ENCODE measurements around the gene MAX.

DNA sequence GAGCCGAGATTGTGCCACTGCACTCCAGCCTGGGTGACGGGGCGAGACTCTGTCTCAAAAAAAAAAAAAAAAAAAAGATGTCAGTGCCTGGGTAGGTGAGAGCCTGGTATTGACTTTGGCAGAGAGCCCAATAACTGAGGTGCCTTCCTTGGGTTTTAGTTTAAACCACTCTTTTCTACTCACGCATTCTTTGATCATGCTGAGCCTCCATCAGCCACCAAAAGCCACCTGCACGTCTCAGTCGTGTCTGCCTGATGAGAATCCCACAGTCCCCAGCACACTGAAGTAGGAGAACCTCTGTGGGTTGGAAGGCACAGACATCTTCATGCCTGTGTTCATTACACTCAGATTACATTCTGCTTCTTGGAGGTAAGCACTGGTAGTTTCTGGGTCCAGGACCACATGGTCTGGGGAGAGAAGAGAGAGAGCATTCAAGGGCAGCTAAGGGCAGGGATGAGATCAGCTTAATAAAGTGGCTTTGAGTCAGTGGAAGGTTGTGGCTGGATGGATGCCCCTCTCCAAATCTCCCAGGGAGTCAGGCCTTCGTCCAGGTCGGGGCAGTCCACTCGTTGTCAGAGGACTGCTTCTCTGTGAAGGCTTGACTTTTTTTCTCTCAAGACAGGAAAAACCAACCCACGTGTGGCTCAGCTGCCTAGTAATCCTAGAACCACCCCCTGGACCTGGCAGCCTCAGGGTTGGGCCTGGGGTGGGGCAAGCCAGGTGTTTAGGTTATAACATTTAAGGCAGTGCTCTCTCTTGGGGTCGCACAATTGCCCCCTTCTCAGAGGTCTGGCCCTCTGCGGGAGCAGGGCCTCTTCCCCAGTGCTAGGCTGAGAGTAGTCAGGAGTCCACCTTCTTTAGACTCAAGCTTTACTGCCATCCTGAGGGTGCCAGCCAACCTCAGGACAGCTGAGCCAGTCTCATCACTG lies 32.6 kb upstream of the MAX start:
- TF ChIP-seq POLR2A (IDR thresholded peaks at IDR 0.05): no peak
- TF ChIP-seq, protein P1, sequence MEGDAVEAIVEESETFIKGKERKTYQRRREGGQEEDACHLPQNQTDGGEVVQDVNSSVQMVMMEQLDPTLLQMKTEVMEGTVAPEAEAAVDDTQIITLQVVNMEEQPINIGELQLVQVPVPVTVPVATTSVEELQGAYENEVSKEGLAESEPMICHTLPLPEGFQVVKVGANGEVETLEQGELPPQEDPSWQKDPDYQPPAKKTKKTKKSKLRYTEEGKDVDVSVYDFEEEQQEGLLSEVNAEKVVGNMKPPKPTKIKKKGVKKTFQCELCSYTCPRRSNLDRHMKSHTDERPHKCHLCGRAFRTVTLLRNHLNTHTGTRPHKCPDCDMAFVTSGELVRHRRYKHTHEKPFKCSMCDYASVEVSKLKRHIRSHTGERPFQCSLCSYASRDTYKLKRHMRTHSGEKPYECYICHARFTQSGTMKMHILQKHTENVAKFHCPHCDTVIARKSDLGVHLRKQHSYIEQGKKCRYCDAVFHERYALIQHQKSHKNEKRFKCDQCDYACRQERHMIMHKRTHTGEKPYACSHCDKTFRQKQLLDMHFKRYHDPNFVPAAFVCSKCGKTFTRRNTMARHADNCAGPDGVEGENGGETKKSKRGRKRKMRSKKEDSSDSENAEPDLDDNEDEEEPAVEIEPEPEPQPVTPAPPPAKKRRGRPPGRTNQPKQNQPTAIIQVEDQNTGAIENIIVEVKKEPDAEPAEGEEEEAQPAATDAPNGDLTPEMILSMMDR (IDR thresholded peaks at IDR 0.05 in 4 of 5, conservative IDR thresholded peaks at IDR 0.05 in 1 of 5): no peak

All from gastrocnemius medialis (tissue), 4 donors.